Kidney (tissue), 14 donors: Measurements from ENCODE around the gene RAB4A. TPM values are rescaled to one million over a fixed set of nuclear protein-coding genes. Genes with fewer than 3 reads are reported as not detected.
"Not testable (repeated sequence)": the region's sequence is repeated elsewhere in the genome, so short reads cannot be mapped to it uniquely, and the experiment has no call there.

Source experiments
- DNase-seq, 5 donors: peaks; one replicate each; pipeline ENCODE4 v3.0.0-alpha.2; 2013 to 2020
- FAIRE-seq: peaks from 2 replicates; lab custom pipeline; 2012; peaks lifted over from hg19 to GRCh38; lab: Jason Lieb, UNC
- H3K27ac ChIP-seq, 2 donors: one replicate each; pipeline ENCODE4 v1.7.0; 2013; ENCODE audit warnings: low read depth in 2 of 2, low read length in 2 of 2, inconsistent platforms in 1 of 2
- H3K27me3 ChIP-seq: one replicate; pipeline ENCODE4 v1.7.1; 2013; ENCODE audit warnings: low read length, inconsistent platforms; ENCODE audit not compliant: control insufficient read depth, insufficient read depth
- H3K36me3 ChIP-seq, 3 donors: one replicate each; pipeline versions ENCODE4 v1.7.0 to v1.7.1; 2013; ENCODE audit warnings: low read length in 3 of 3, control low read depth in 1 of 3, inconsistent platforms in 1 of 3; ENCODE audit not compliant: insufficient read depth in 3 of 3, control insufficient read depth in 2 of 3
- H3K4me1 ChIP-seq, 3 donors: one replicate each; pipeline versions ENCODE4 v1.7.0 to v1.7.1; 2013; ENCODE audit warnings: low read length in 3 of 3, inconsistent platforms in 1 of 3, low read depth in 1 of 3; ENCODE audit not compliant: control insufficient read depth in 2 of 3, insufficient read depth in 2 of 3
- H3K4me3 ChIP-seq, 3 donors: one replicate each; pipeline versions ENCODE4 v1.7.0 to v1.8.1; 2013; ENCODE audit warnings: low read length in 3 of 3, control low read depth in 1 of 3, inconsistent platforms in 1 of 3
- H3K9ac ChIP-seq, 3 donors: one replicate each; pipeline versions ENCODE4 v1.7.0 to v1.7.1; 2013; ENCODE audit warnings: low read length in 3 of 3, control low read depth in 1 of 3, inconsistent platforms in 1 of 3
- H3K9me3 ChIP-seq, 3 donors: one replicate each; pipeline versions ENCODE4 v1.7.0 to v1.7.1; 2013; ENCODE audit warnings: low read length in 3 of 3, control low read depth in 1 of 3, inconsistent platforms in 1 of 3; ENCODE audit not compliant: control insufficient read depth in 2 of 3, insufficient read depth in 1 of 3
- intact Hi-C: fragments of 100-400 bp; cut with DNase I; formaldehyde crosslinking; loops from one replicate; pipeline ENCODE4 v1.11.1; 2022
- polyA plus RNA-seq: library from polyadenylated mRNA; stranded (reverse); fragments of 350-450 nt; fragmentation: Illumina TruSeq; extraction: RNeasy Lipid Tissue Mini Kit (QIAGEN cat#74804); gene quantifications from one replicate; pipeline ENCODE4 v1.2.3, GENCODE V29; 2014; ENCODE audit warnings: low read depth, low replicate concordance; ENCODE audit not compliant: insufficient read depth
- total RNA-seq: library from RNA; stranded (reverse); fragmentation: NEBNext Ultra II Directional; extraction: Animal tissue kit (Norgen Biotek cat#: 25700); gene quantifications from one replicate; pipeline ENCODE4 v1.2.1, GENCODE V29; 2021
- TF ChIP-seq, protein P1 (sequence below): IDR thresholded peaks from 3 replicates; pipeline ENCODE4 v1.5.1; 2012; ENCODE audit warnings: mild to moderate bottlenecking, moderate library complexity, borderline replicate concordance; ENCODE audit not compliant: insufficient read depth; ENCODE audit errors: extremely low read depth
- donor health status: control.
- donor health status: control.
- donor health status: control.
- donor health status: control.
- donor health status: control.
- donor health status: DM: yes; HTN: yes; CAD: no.
- donor health status: Normal renal cell carcinoma (clear cell type).

The RAB4A gene
- total and polyA plus RNA-seq, 2 donors from 2014 or later: 38.3 to 56.0 TPM

DNA sequence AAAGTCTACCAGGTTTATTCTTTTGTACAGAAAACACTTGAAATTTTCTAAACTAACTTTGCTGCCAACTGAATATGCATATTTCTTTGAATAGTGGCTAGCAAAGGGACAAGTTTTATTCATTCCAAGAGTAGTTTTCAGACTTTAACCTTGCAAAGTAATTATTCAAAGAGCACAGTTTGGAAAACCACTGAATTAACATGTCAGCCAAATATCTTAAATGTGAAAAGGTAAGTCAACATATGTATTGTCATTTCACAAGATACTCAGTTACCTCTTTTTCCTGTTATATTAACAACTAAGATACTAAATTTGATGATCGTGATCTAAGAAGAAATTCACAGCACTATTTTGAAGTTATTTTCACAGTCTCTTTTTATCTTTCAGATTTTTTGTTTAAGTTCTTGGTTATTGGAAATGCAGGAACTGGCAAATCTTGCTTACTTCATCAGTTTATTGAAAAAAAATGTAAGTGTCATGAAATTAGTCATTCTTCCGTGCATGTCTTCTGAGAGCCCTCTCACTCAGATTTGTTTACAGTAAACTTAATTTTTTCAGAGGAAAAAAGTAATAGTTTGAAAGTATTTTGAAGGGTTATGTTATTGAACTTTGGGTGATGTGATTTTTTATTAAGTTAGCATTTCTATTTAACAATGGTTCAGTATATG lies 15.3 kb downstream of the RAB4A start:
- H3K9me3 ChIP-seq: no peaks in the 10 kb centered on the region

DNA sequence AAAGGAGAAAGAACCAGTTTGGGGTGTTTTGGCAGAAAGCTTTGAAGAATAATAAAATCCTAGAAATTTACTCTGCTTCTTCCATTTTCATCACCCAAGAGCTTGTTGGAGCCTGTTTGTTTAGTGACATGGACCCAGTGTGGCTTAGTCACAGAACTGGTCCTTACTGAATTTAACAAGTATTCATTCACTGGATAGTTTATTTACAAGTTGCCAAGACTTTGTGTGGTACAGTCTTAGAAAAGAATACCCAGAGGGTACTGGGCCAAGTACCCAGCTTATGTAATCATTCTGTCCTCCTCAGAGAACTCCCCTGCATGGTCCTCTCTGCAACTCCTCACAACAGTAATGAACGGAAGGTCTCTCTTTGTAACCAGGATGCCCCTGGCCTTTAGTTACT lies 16.4 kb downstream of the RAB4A start:
- peaks cover 0 to 7% (median 0%) of the 10 kb centered on the region in 3 donors for H3K36me3 ChIP-seq
- no peaks in the 10 kb centered on the region for H3K27me3 ChIP-seq
- H3K9ac ChIP-seq: no peak overlapping the region
- H3K27ac ChIP-seq: no peak overlapping the region
- DNase-seq: no peak
- TF ChIP-seq, protein P1, sequence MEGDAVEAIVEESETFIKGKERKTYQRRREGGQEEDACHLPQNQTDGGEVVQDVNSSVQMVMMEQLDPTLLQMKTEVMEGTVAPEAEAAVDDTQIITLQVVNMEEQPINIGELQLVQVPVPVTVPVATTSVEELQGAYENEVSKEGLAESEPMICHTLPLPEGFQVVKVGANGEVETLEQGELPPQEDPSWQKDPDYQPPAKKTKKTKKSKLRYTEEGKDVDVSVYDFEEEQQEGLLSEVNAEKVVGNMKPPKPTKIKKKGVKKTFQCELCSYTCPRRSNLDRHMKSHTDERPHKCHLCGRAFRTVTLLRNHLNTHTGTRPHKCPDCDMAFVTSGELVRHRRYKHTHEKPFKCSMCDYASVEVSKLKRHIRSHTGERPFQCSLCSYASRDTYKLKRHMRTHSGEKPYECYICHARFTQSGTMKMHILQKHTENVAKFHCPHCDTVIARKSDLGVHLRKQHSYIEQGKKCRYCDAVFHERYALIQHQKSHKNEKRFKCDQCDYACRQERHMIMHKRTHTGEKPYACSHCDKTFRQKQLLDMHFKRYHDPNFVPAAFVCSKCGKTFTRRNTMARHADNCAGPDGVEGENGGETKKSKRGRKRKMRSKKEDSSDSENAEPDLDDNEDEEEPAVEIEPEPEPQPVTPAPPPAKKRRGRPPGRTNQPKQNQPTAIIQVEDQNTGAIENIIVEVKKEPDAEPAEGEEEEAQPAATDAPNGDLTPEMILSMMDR: no peak
- no peaks in the 10 kb centered on the region for H3K9me3 ChIP-seq
- no peak for FAIRE-seq
- no peak overlapping the region for H3K4me3 ChIP-seq
- peaks cover 0 to 4% (median 0%) of the 10 kb centered on the region in 3 donors for H3K4me1 ChIP-seq
- intact Hi-C loops: no loop called here

More for the DNA sequence above, 15.3 kb downstream of the RAB4A start:
- Histone ChIP-seq H3K27me3 (no peaks in the 10 kb centered on the region), H3K36me3 (peaks cover 0 to 5% (median 0%) of the 10 kb centered on the region in 3 donors), H3K4me3 (no peak overlapping the region), H3K4me1 (peaks cover 0 to 4% (median 0%) of the 10 kb centered on the region in 3 donors), H3K27ac (no peak overlapping the region), H3K9ac (no peak overlapping the region)
- intact Hi-C loops: no loop called here
- FAIRE-seq (no peak), DNase-seq (no peak)
- TF ChIP-seq, protein P1: no peak

DNA sequence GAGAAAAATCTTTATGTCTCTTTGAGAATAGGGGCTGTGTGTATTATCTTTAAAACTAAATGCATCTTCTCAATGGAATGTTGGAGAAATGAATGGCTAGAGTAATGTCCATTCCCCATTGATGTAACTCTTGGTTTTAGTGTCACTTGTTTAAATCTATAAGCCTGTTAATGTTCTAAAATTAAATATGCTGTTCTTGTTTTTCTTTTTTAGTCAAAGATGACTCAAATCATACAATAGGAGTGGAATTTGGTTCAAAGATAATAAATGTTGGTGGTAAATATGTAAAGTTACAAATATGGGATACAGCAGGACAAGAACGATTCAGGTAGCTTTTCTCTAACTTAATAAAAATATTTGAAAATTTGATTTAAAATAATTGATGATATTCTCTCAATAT lies 17.6 kb downstream of the RAB4A start:
- Histone ChIP-seq H3K27ac (no peak overlapping the region), H3K9ac (no peak overlapping the region), H3K4me1 (peaks cover 0 to 4% (median 0%) of the 10 kb centered on the region in 3 donors), H3K36me3 (peaks cover 0 to 7% (median 2%) of the 10 kb centered on the region in 3 donors), H3K27me3 (no peaks in the 10 kb centered on the region), H3K9me3 (no peaks in the 10 kb centered on the region), H3K4me3 (no peak overlapping the region)
- TF ChIP-seq, protein P1: no peak
- FAIRE-seq (no peak), DNase-seq (no peak)
- intact Hi-C loops: no loop called here

DNA sequence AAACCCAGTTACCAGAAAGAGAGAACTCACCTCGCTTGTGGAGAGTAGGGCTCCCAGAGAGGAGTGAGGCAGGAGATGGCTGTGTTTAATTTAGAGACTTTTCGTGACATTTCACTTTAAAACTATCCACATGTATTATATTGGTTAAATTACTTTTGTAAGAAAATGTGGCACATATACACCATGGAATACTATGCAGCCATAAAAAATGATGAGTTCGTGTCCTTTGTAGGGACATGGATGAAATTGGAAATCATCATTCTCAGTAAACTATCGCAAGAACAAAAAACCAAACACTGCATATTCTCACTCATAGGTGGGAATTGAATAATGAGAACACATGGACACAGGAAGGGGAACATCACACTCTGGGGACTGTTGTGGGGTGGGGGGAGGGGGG lies 20.8 kb downstream of the RAB4A start:
- FAIRE-seq, H3K36me3 ChIP-seq, DNase-seq, H3K27ac ChIP-seq, H3K4me3 ChIP-seq, H3K9me3 ChIP-seq, intact Hi-C loops, H3K9ac ChIP-seq, H3K4me1 ChIP-seq, H3K27me3 ChIP-seq: not testable (repeated sequence)
